GM13976 (cell line): ENCODE data around the gene SPESP1.

ENCODE experiments used
- DNase-seq: peaks from one replicate; pipeline ENCODE4 v3.0.0; 2012; ENCODE audit warnings: low spot score
- CTCF ChIP-seq: IDR thresholded peaks from 2 replicates; pipeline ENCODE4 v1.5.1; 2012; ENCODE audit warnings: borderline replicate concordance, mild to moderate bottlenecking; ENCODE audit not compliant: insufficient read depth; ENCODE audit errors: extremely low read depth, missing control alignments, control extremely low read depth
- in situ Hi-C: fragments of 300-500 bp; cut with MboI; formaldehyde crosslinking; loops from one replicate; pipeline ENCODE4 v1.12.0; 2022; ENCODE audit warnings: low sequenced_read_pairs, mixed read lengths, inconsistent platforms; ENCODE audit not compliant: unreplicated experiment

Gene SPESP1

GRCh38 chr15:68989541-68990230 lies 59.4 kb downstream of the SPESP1 start:
- in situ Hi-C loops, result no loop called here
- no peak for DNase-seq
- no peak for TF ChIP-seq CTCF

DNA sequence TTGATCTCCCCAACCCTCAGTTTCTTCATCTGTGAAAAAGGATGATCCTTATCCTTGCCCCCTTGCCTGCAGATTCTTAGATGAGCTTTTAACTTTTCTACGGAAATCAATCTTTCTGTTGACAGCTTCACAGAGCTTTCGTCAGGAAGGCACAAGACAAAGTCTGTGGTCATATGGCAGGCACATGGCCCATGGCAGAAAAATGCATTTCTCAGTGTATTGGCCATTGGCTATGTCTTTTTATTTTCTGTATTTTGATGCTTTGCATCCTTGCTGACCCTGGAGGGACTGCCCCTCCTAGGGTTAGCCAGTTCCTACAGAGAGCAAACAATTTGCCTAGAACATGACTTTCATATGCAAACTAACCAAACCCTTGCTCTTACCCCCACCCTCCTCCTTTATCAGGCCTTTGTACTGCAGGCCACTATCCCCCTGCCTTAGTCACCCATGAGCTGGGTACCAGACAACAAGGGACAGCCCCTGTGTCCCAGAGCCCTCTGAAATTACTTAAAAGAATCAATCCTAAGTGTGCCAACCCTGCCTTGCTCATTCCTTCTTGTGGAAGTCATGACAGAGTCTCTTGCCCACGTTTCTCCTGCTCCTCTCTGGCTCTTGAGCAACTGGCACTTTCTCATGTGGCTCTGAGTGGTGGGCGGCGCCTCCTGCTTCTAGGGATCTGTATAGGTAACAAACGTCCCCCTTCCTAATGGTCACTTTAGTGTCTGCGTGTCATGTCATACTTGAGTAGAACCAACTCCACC lies 60.1 kb downstream of the SPESP1 start:
- in situ Hi-C loops, result no loop called here
- DNase-seq, result no peak
- TF ChIP-seq CTCF, result no peak

DNA sequence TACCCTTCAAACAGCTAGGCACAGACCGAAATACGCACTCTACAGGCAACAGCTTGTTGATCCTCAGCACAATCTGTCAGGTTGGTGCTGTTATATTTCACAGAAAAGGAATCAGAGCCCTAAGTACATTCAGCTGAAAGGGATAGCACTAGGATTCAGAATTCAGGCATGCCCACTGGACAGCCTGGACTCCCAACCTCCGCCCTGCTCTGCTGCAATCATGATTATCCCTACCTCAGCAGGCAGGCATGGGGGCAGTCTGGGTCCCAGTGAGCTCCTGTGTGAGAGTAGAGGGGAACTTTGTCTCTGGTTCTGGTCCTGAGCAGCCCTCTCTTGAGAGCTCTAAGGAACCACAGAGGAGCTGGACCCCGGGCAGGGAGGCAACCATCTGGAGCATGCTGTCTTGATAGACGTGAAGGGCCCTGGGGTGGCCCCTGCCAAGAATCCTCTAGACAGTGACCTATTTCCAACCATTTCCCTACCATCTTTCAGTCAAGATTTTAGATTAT lies 60.7 kb downstream of the SPESP1 start:
- in situ Hi-C loops, result no loop called here
- TF ChIP-seq CTCF, result no peak
- no peak for DNase-seq

- in situ Hi-C loops, result no loop called here
- DNase-seq, result no peak
- TF ChIP-seq CTCF, result no peak
Observed at GRCh38 chr15:68991723-68992122, 61.4 kb downstream of the SPESP1 start.

GRCh38 chr15:68992696-68993095 lies 62.4 kb downstream of the SPESP1 start:
- in situ Hi-C loops, result no loop called here
- no peak for DNase-seq
- TF ChIP-seq CTCF, result no peak

GRCh38 chr15:68993276-68993675 lies 63.0 kb downstream of the SPESP1 start:
- no peak for DNase-seq
- TF ChIP-seq CTCF, result no peak
- in situ Hi-C loops, result no loop called here

DNA sequence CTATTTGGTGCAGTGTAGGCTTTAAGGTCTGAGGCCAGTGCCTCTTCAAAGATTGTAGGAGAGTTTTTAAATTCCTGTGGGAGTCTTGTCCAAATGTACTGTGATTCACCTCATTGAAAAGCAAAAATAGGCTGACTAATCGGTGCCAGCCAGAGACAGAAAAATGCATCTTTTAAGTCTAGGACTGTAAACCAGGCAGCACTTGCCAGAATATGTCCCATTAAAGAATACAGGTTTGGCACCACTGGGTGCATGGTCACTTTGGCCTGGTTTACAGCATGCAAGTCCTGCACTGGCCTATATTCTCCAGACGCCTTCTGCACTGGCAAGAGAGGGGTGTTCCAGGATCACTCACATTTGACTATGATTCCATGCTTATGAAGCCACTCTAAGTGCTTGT lies 63.8 kb downstream of the SPESP1 start:
- in situ Hi-C loops, result no loop called here
- no peak for TF ChIP-seq CTCF
- DNase-seq, result no peak
